ENCODE measurements around the gene USP15. TPM values are rescaled to one million over a fixed set of nuclear protein-coding genes. Genes with fewer than 3 reads are reported as not detected.

Gene USP15

Small RNA genes lying within 50 kb of the gene (small RNA-seq; reads per million reads assigned to genes)
- gene RF00017, result not detected
- gene RNU6-595P, result not detected
